SK-N-SH (cell line): ENCODE measurements around the gene PELI2.

Source experiments
- CTCF ChIP-seq: fragments of 200-600 bp; sonication (generic); IDR thresholded peaks from 2 replicates; pipeline ENCODE4 v1.6.1; 2017; ENCODE audit warnings: antibody characterized with exemption, mild to moderate bottlenecking, moderate library complexity
- EP300 ChIP-seq, 2 experiments: IDR thresholded peaks; 2 replicates each; pipeline versions ENCODE4 v1.4.0 to v1.6.1; 2012; ENCODE audit warnings: borderline replicate concordance in 1 of 2, low read depth in 1 of 2, low read length in 1 of 2
- JUND ChIP-seq: IDR thresholded peaks from 2 replicates; pipeline ENCODE4 v1.4.0; 2012
- RXRA ChIP-seq: IDR thresholded peaks from 2 replicates; pipeline ENCODE4 v1.4.0; 2012; ENCODE audit warnings: low read depth, mild to moderate bottlenecking, borderline replicate concordance
- TAF1 ChIP-seq: IDR thresholded peaks from 2 replicates; pipeline ENCODE4 v1.6.1; 2012; ENCODE audit warnings: low read depth, mild to moderate bottlenecking, low read length, moderate library complexity, borderline replicate concordance
- USF2 ChIP-seq: fragments of 150-350 bp; IDR thresholded peaks from 2 replicates; pipeline ENCODE4 v1.6.1; 2017; ENCODE audit warnings: antibody characterized with exemption, low read length, low read depth, borderline replicate concordance

GRCh38 chr14:56340932-56341331, 222.7 kb downstream of the PELI2 start:
- TF ChIP-seq USF2 (no peak), JUND (no peak), TAF1 (no peak), EP300 (IDR thresholded peaks at IDR 0.05; ENCODE audit: borderline replicate concordance in 1 of 2, low read depth in 1 of 2, low read length in 1 of 2) (no peak), CTCF (no peak), RXRA (no peak)
